Measurements from ENCODE around the gene CDK4. TPM values are rescaled to one million over a fixed set of nuclear protein-coding genes. Genes with fewer than 3 reads are reported as not detected.

The CDK4 gene
- polyA plus RNA-seq, 1 donor (not counting 4 experiments of a cell fraction or from before 2014, with no cell fraction given), result 146 TPM

DNA sequence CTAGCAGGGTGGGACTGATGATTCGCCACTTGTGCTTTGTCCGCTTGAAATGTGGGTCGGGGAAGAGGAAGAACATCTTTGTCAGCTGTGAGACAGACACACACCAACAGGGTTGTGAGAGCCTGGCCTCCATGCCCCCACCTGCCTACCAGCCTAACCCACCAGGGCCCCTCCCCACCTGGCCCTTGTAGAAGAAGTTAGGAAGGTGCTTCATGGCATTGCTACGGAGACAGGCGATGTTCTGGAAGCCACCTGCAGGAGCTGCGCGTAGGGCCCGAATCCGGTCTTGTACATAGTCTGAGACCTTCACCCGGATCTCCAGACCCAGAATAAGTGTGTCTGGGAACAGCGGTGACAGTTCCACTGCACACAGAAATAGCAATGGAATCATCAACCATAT, 17.5 kb upstream of the CDK4 start:
- peaks cover 9 to 18% of the 10 kb centered on the region in 2 experiments for H3K36me3 ChIP-seq (ENCODE audit: control insufficient read depth in 2 of 2, extremely low read depth in 1 of 2, insufficient read depth in 2 of 2, low read length in 2 of 2)
- H3K27ac ChIP-seq (ENCODE audit: control insufficient read depth, insufficient read depth, low read length), result no peak overlapping the region
- H3K79me2 ChIP-seq (ENCODE audit: control insufficient read depth, insufficient read depth, low read length), result peaks cover 69% of the 10 kb centered on the region
- peaks cover 23% of the 10 kb centered on the region for H3K4me1 ChIP-seq (ENCODE audit: control insufficient read depth, extremely low read depth, insufficient read depth, low read length)
- no peaks in the 10 kb centered on the region for H3K27me3 ChIP-seq (ENCODE audit: control insufficient read depth, extremely low read depth, insufficient read depth, low read length)
- no peak for TF ChIP-seq EZH2 (IDR thresholded peaks at IDR 0.05; ENCODE audit: low read length)
- TF ChIP-seq, protein P1, sequence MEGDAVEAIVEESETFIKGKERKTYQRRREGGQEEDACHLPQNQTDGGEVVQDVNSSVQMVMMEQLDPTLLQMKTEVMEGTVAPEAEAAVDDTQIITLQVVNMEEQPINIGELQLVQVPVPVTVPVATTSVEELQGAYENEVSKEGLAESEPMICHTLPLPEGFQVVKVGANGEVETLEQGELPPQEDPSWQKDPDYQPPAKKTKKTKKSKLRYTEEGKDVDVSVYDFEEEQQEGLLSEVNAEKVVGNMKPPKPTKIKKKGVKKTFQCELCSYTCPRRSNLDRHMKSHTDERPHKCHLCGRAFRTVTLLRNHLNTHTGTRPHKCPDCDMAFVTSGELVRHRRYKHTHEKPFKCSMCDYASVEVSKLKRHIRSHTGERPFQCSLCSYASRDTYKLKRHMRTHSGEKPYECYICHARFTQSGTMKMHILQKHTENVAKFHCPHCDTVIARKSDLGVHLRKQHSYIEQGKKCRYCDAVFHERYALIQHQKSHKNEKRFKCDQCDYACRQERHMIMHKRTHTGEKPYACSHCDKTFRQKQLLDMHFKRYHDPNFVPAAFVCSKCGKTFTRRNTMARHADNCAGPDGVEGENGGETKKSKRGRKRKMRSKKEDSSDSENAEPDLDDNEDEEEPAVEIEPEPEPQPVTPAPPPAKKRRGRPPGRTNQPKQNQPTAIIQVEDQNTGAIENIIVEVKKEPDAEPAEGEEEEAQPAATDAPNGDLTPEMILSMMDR (optimal IDR thresholded peaks at IDR 0.05 in 1 of 3, IDR thresholded peaks at IDR 0.05 in 1 of 3, conservative IDR thresholded peaks at IDR 0.05 in 1 of 3; ENCODE audit: extremely low read depth in 1 of 3, insufficient read depth in 2 of 3, low read length in 3 of 3), result no peak
- no peaks in the 10 kb centered on the region for H3K9me3 ChIP-seq (ENCODE audit: control insufficient read depth, low read depth, low read length)
- DNase-seq (ENCODE audit: low read depth, low spot score) (no peak), FAIRE-seq (no peak)
- H3K9ac ChIP-seq (ENCODE audit: control insufficient read depth, extremely low read depth, insufficient read depth, low read length), result no peak overlapping the region
- no peaks in the 10 kb centered on the region for H4K20me1 ChIP-seq (ENCODE audit: control insufficient read depth, extremely low read depth, insufficient read depth, low read length)
- no peak overlapping the region for H3K4me3 ChIP-seq (ENCODE audit: control insufficient read depth in 2 of 3, extremely low read depth in 1 of 3, insufficient read depth in 2 of 3, low read depth in 1 of 3, low read length in 3 of 3)
- dilution Hi-C loops (cut with MboI; ENCODE audit: extremely low pct_ligation_motif_present, low sequenced_read_pairs), result no loop called here
- no peaks in the 10 kb centered on the region for H3K9me1 ChIP-seq (ENCODE audit: control insufficient read depth, extremely low read depth, insufficient read depth, low read length)
- no peak overlapping the region for H2AFZ ChIP-seq (ENCODE audit: control insufficient read depth, low read length)
- no peak overlapping the region for H3K4me2 ChIP-seq (ENCODE audit: control insufficient read depth, extremely low read depth, insufficient read depth, low read depth, low read length)

DNA sequence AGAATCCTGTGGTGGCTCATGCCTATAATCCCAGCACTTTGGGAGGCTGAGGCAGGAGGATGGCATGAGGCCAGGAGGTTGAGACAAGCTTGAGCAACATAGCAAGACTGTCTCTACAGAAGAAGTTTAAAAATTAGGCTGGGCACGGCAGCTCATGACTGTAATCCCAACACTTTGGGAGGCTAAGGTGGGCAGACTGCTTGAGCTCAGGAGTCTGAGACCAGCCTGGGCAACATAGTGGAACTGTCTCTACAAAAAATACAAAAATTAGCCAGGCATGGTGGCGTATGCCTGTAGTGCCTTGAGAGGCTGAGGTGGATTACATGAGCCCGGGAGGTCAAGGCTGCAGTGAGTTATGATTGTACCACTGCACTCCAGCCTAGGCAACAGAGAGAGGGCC, 15.8 kb upstream of the CDK4 start:
- Histone ChIP-seq H3K79me2 (ENCODE audit: control insufficient read depth, insufficient read depth, low read length) (peaks cover 84% of the 10 kb centered on the region), H3K27ac (ENCODE audit: control insufficient read depth, insufficient read depth, low read length) (no peak overlapping the region), H3K9me3 (ENCODE audit: control insufficient read depth, low read depth, low read length) (no peaks in the 10 kb centered on the region), H4K20me1 (ENCODE audit: control insufficient read depth, extremely low read depth, insufficient read depth, low read length) (no peaks in the 10 kb centered on the region), H3K9ac (ENCODE audit: control insufficient read depth, extremely low read depth, insufficient read depth, low read length) (no peak overlapping the region), H2AFZ (ENCODE audit: control insufficient read depth, low read length) (no peak overlapping the region), H3K36me3 (ENCODE audit: control insufficient read depth in 2 of 2, extremely low read depth in 1 of 2, insufficient read depth in 2 of 2, low read length in 2 of 2) (peaks cover 18 to 34% of the 10 kb centered on the region in 2 experiments), H3K9me1 (ENCODE audit: control insufficient read depth, extremely low read depth, insufficient read depth, low read length) (no peaks in the 10 kb centered on the region), H3K4me2 (ENCODE audit: control insufficient read depth, extremely low read depth, insufficient read depth, low read depth, low read length) (peak overlapping the region; percentile 74), H3K4me3 (ENCODE audit: control insufficient read depth in 2 of 3, extremely low read depth in 1 of 3, insufficient read depth in 2 of 3, low read depth in 1 of 3, low read length in 3 of 3) (no peak overlapping the region), H3K4me1 (ENCODE audit: control insufficient read depth, extremely low read depth, insufficient read depth, low read length) (peaks cover 38% of the 10 kb centered on the region), H3K27me3 (ENCODE audit: control insufficient read depth, extremely low read depth, insufficient read depth, low read length) (no peaks in the 10 kb centered on the region)
- DNase-seq (ENCODE audit: low read depth, low spot score), result no peak
- dilution Hi-C loops (cut with MboI; ENCODE audit: extremely low pct_ligation_motif_present, low sequenced_read_pairs), result no loop called here
- FAIRE-seq, result no peak
- TF ChIP-seq, protein P1 (optimal IDR thresholded peaks at IDR 0.05 in 1 of 3, IDR thresholded peaks at IDR 0.05 in 1 of 3, conservative IDR thresholded peaks at IDR 0.05 in 1 of 3; ENCODE audit: extremely low read depth in 1 of 3, insufficient read depth in 2 of 3, low read length in 3 of 3), result no peak
